ENCODE results near the gene HEY2.

Gene HEY2

GRCh38 chr6:125749173-125749864 lies at the start of gene HEY2 (continued):
- TF ChIP-seq ZNF518A (tag by site-specific recombination; conservative IDR thresholded peaks at IDR 0.05; ENCODE audit: low read depth) (no peak), ZNF529 (tag by site-specific recombination; IDR thresholded peaks at IDR 0.05; ENCODE audit: insufficient replicate concordance) (no peak), ZNF221 (tag by site-specific recombination; IDR thresholded peaks at IDR 0.05; ENCODE audit: borderline replicate concordance) (no peak; the same call in 1 of the 2 replicates), ZNF777 (tag by site-specific recombination; IDR thresholded peaks at IDR 0.05; ENCODE audit: borderline replicate concordance) (no peak), ZSCAN4 (tag by site-specific recombination; IDR thresholded peaks at IDR 0.05) (no peak), BCL11A (tag by site-specific recombination; IDR thresholded peaks at IDR 0.05; ENCODE audit: low read depth) (no peak), ZNF791 (tag by site-specific recombination; IDR thresholded peaks at IDR 0.05) (no peak), ZNF571 (tag by site-specific recombination; IDR thresholded peaks at IDR 0.05) (no peak), MEIS1 (CRISPR knock-in tag; IDR thresholded peaks at IDR 0.05; ENCODE audit: borderline replicate concordance) (0 out of 2 replicates have a peak, but pooled peaks have one; percentile 14), GLI4 (tag by site-specific recombination; IDR thresholded peaks at IDR 0.05) (no peak), TSHZ1 (tag by site-specific recombination; IDR thresholded peaks at IDR 0.05; ENCODE audit: borderline replicate concordance) (no peak), SETDB1 (IDR thresholded peaks at IDR 0.05; ENCODE audit: insufficient read length, low read length) (no peak), ZNF449 (tag by site-specific recombination; IDR thresholded peaks at IDR 0.05) (no peak), ZNF10 (tag by site-specific recombination; IDR thresholded peaks at IDR 0.05) (no peak), AEBP2 (tag by site-specific recombination; IDR thresholded peaks at IDR 0.05; ENCODE audit: borderline replicate concordance) (no peak), ZNF792 (tag by site-specific recombination; IDR thresholded peaks at IDR 0.05) (no peak), ZNF366 (tag by site-specific recombination; conservative IDR thresholded peaks at IDR 0.05) (no peak), ZNF692 (tag by site-specific recombination; IDR thresholded peaks at IDR 0.05) (peak; percentile 33), ZNF664 (tag by site-specific recombination; IDR thresholded peaks at IDR 0.05) (no peak), WT1 (tag by site-specific recombination; IDR thresholded peaks at IDR 0.05) (no peak), ZNF830 (tag by site-specific recombination; IDR thresholded peaks at IDR 0.05; ENCODE audit: low read depth) (no peak), ZNF530 (tag by site-specific recombination; IDR thresholded peaks at IDR 0.05; ENCODE audit: low read depth) (no peak), ZFP41 (tag by site-specific recombination; IDR thresholded peaks at IDR 0.05; ENCODE audit: borderline replicate concordance) (no peak), ZFP37 (tag by site-specific recombination; IDR thresholded peaks at IDR 0.05) (no peak)

Data from HEK293 (cell line).